GM21529 (cell line): ENCODE data around the gene MGAT5B.

ENCODE experiments used
- ATAC-seq: cut with Tn5 transposase; IDR thresholded peaks from one replicate; pipeline ENCODE4 v1.9.1; 2021; ENCODE audit not compliant: unreplicated experiment

The MGAT5B gene

DNA sequence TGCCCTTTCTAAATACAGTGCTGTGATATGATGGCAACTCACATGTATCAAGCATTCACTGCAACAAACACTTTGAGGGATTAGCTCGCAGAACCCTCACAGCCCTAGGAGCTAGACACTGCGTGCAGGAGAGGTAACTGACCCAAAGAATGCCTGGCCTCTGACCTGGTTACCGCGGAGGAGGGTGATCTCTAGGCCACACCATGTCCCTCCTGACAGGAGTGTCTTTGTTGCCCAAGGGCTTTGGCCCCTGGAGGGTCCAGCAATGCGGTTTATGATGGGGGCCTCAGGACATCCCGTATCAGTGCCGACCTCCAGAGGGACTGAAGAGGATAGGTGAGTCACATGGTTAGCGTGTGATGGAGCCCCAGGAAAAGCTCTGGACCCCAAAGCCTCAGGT, 130.6 kb downstream of the MGAT5B start:
- ATAC-seq, result no peak
